Glutamatergic neuron (in vitro differentiated cells): ENCODE results near the gene ZNF618. TPM values are rescaled to one million over a fixed set of nuclear protein-coding genes. Genes with fewer than 3 reads are reported as not detected.

Experiments
- DNase-seq: peaks from one replicate; pipeline ENCODE4 v3.0.0; 2022
- H3K27ac Mint-ChIP-seq: one replicate; pipeline ENCODE4 v1.8.0; 2020; ENCODE audit warnings: mild to moderate bottlenecking, mixed read lengths, inconsistent platforms; ENCODE audit not compliant: unreplicated experiment
- H3K27me3 Mint-ChIP-seq: one replicate; pipeline ENCODE4 v1.8.0; 2020; ENCODE audit warnings: mild to moderate bottlenecking, moderate library complexity, mixed read lengths, inconsistent platforms; ENCODE audit not compliant: unreplicated experiment
- H3K36me3 Mint-ChIP-seq: one replicate; pipeline ENCODE4 v1.8.0; 2020; ENCODE audit warnings: mild to moderate bottlenecking, mixed read lengths, inconsistent platforms; ENCODE audit not compliant: unreplicated experiment
- H3K4me1 Mint-ChIP-seq: one replicate; pipeline ENCODE4 v1.8.0; 2020; ENCODE audit warnings: mild to moderate bottlenecking, low read depth, mixed read lengths, inconsistent platforms; ENCODE audit not compliant: unreplicated experiment
- H3K4me3 Mint-ChIP-seq: one replicate; pipeline ENCODE4 v1.8.0; 2020; ENCODE audit warnings: mild to moderate bottlenecking, mixed read lengths, inconsistent platforms; ENCODE audit not compliant: unreplicated experiment
- H3K9me3 Mint-ChIP-seq: one replicate; pipeline ENCODE4 v1.8.0; 2020; ENCODE audit warnings: mild to moderate bottlenecking, moderate library complexity, mixed read lengths, inconsistent platforms; ENCODE audit not compliant: unreplicated experiment
- total RNA-seq: library from RNA; stranded (reverse); fragmentation: NEBNext Ultra II Directional; extraction: Animal tissue kit (Norgen Biotek cat#: 25700); gene quantifications from one replicate; pipeline ENCODE4 v1.2.1, GENCODE V29; 2021; ENCODE audit not compliant: unreplicated experiment
- TF ChIP-seq, protein P1 (sequence below): fragments of 200-600 bp; sonication (generic); IDR thresholded peaks from one replicate; pipeline ENCODE4 v1.5.0; 2021; ENCODE audit not compliant: partially characterized antibody, unreplicated experiment

ZNF618 gene
- total RNA-seq, 1 donor from 2014 or later: 114 TPM

DNA sequence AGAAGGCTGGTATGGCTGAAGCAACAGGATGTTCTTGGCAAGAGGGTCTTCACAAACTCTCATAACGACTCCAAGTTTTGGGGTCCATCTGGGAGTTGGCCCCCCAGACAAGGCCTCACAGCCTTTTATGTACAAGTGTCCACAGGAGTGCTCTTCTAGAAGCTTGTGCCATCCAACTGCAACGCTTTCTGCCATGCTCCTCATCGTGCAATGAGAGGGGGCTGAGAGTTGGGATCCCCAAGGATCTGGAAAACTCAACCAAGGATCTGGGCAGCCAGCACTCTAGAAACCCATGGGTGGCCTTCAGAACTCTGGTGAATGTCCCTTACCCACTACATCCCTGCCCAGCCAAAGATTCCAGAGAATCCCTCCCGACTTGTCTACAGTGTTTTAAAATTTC is 210.5 kb downstream of the ZNF618 start:
- TF ChIP-seq, protein P1, sequence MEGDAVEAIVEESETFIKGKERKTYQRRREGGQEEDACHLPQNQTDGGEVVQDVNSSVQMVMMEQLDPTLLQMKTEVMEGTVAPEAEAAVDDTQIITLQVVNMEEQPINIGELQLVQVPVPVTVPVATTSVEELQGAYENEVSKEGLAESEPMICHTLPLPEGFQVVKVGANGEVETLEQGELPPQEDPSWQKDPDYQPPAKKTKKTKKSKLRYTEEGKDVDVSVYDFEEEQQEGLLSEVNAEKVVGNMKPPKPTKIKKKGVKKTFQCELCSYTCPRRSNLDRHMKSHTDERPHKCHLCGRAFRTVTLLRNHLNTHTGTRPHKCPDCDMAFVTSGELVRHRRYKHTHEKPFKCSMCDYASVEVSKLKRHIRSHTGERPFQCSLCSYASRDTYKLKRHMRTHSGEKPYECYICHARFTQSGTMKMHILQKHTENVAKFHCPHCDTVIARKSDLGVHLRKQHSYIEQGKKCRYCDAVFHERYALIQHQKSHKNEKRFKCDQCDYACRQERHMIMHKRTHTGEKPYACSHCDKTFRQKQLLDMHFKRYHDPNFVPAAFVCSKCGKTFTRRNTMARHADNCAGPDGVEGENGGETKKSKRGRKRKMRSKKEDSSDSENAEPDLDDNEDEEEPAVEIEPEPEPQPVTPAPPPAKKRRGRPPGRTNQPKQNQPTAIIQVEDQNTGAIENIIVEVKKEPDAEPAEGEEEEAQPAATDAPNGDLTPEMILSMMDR: no peak
- Mint-ChIP-seq H3K4me1 (no peaks in the 10 kb centered on the region), H3K4me3 (no peak overlapping the region), H3K9me3 (peaks cover 10% of the 10 kb centered on the region), H3K27ac (no peak overlapping the region), H3K36me3 (peaks cover 11% of the 10 kb centered on the region), H3K27me3 (peaks cover 2% of the 10 kb centered on the region)
- DNase-seq: no peak

DNA sequence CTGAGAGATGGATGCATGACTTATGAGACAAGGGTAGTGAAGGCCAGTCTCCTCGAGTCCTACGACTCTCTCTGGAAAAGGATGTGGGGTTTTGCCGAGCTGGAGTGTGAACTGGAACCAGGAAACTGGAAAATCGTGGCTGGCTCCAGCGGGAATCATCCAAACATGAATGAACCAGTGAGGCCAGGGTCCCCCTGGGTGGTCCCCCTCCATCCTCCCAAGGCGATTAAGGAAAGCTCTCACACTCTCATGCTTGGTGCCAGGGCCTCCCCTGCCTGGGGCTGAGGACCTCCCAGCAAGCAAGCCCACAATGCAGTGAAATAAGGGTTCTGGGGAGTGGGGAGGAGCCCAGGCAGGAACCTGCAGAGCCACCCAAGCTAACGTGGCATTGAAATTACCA is 211.6 kb downstream of the ZNF618 start:
- Mint-ChIP-seq H3K27ac (no peak overlapping the region), H3K27me3 (peaks cover 4% of the 10 kb centered on the region), H3K36me3 (peaks cover 11% of the 10 kb centered on the region), H3K4me1 (no peaks in the 10 kb centered on the region), H3K9me3 (peaks cover 7% of the 10 kb centered on the region), H3K4me3 (no peak overlapping the region)
- TF ChIP-seq, protein P1: no peak
- DNase-seq: no peak

DNA sequence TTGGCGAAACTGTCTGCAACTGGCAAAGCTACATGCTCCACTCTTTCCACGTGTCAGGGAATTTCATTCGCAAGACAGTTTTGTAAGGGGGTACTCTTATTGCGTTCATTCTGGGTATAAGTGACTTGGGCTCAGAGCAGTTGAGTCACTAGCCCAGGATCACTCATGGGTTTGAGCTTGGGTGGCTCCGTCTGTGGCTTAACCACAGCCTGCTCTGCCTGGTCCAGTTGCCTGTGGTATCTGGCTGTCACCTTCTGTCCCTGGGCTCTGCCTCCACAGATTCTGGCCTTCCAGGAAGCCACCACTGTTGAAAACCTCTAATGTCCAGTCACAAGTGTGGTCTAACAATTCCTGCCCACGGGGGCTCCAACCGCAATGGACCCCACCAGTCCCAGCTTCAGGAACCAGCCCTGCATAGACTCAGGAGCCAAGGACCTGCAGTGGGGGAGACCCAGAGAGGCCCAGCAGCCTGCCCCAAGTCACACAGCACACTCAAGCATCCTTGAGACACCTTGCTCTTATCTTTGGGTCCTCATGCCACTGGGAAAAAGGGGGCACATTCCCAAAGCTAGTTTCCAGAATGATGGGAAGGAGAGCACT is 212.6 kb downstream of the ZNF618 start:
- no peak for DNase-seq
- Mint-ChIP-seq H3K27me3 (peaks cover 5% of the 10 kb centered on the region), H3K9me3 (peaks cover 6% of the 10 kb centered on the region), H3K36me3 (peaks cover 11% of the 10 kb centered on the region), H3K4me1 (no peaks in the 10 kb centered on the region), H3K27ac (no peak overlapping the region), H3K4me3 (no peak overlapping the region)
- TF ChIP-seq, protein P1: no peak

DNA sequence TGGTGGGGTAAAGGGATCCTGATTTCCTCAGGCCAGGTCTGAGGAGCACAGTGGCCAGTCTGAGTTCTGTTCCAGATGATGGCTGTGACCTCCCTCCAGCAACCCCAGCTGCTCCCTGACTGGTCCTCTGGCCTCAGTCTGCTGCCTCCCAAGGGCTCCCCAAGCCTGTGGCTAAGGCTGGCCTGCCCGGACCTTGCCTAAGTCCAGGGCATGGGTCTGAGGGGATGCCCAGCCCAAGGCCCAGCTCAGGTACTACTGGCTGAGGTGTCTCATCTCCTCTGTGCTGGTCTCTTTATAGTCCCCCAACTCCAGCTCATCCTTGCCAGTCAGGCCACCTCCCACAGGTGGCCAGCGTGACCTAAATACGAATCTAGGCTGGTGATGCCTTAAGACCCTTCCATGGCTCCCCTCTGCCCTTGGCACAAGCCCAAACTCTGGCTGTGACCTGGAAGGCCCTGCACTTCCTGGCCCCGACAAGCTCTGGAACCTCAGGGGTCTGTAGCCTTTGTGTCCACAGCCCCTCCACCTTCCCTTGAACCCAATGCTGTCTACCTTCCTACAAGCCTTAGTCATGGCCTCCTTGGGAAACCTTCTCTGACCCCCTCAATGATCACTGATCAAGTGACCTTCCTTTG is 213.2 kb downstream of the ZNF618 start:
- no peak for DNase-seq
- Mint-ChIP-seq H3K27ac (no peak overlapping the region), H3K4me1 (no peaks in the 10 kb centered on the region), H3K4me3 (no peak overlapping the region), H3K27me3 (peaks cover 5% of the 10 kb centered on the region), H3K36me3 (peaks cover 11% of the 10 kb centered on the region), H3K9me3 (peaks cover 4% of the 10 kb centered on the region)
- TF ChIP-seq, protein P1: no peak

DNA sequence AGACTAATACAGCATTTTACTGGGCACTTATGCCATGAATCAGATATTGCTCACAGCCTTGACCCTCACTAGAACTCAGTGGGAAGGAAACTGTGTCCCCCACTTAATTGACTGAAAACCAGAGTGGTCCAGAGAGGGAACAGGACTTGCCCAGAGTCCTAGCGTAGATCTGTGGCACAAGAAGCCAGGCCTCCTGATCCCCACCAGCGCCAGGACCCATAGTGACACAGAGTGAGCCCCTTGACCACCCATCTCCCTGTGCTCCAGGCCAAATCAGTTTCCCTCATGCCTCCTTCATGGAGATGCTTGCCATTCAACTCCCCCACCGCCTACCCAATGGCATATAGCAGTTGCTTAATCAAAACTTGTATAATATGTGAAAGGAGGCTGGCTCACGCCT is 214.7 kb downstream of the ZNF618 start:
- Mint-ChIP-seq H3K27me3 (peaks cover 5% of the 10 kb centered on the region), H3K4me3 (no peak overlapping the region), H3K9me3 (peaks cover 4% of the 10 kb centered on the region), H3K36me3 (peaks cover 11% of the 10 kb centered on the region), H3K27ac (no peak overlapping the region), H3K4me1 (no peaks in the 10 kb centered on the region)
- DNase-seq: no peak
- TF ChIP-seq, protein P1: no peak
